SK-N-SH (cell line): ENCODE measurements around the gene DNTT. TPM values are rescaled to one million over a fixed set of nuclear protein-coding genes. Genes with fewer than 3 reads are reported as not detected.

Experiments
- CTCF ChIA-PET: fragments of 300-600, 350-600 bp; formaldehyde crosslinking; extraction: SDS; loops from one replicate; lab custom pipeline; 2021; lab: Yijun Ruan, JAX
- POLR2A ChIA-PET: fragments of 350-600 bp; sonication (Branson Sonifier 250); formaldehyde crosslinking; extraction: SDS; loops from one replicate; lab custom pipeline; 2020; ENCODE audit warnings: antibody characterized with exemption, inconsistent platforms; lab: Yijun Ruan, JAX
- DNase-seq: peaks from one replicate; pipeline ENCODE4 v3.0.0; 2012
- H2AFZ ChIP-seq: fragments of 200-600 bp; sonication (generic); 2 replicates; pipeline ENCODE4 v1.8.1; 2016; ENCODE audit warnings: antibody characterized with exemption, mild to moderate bottlenecking, low read depth
- H3F3A ChIP-seq: fragments of 200-600 bp; sonication (generic); replicated peaks from 2 replicates; pipeline ENCODE3; 2016; ENCODE audit warnings: antibody characterized with exemption, mild to moderate bottlenecking; ENCODE audit not compliant: insufficient read depth
- H3K27ac ChIP-seq, 2 experiments: fragments of 200-500 bp in 1 of 2; fragments of 200-600 bp in 1 of 2; sonication (Bioruptor generic) in 1 of 2; sonication (generic), shearing (Covaris generic) in 1 of 2; 2 replicates each; pipeline versions ENCODE4 v1.5.1 to v1.6.1; 2014 to 2016; ENCODE audit warnings: low read depth in 2 of 2, inconsistent platforms in 1 of 2, low read length in 1 of 2, mild to moderate bottlenecking in 1 of 2, mixed read lengths in 1 of 2
- H3K27me3 ChIP-seq: fragments of 200-600 bp; sonication (generic), shearing (Covaris generic); 2 replicates; pipeline ENCODE4 v1.6.1; 2016; ENCODE audit warnings: mixed run types; ENCODE audit not compliant: insufficient read depth
- H3K36me3 ChIP-seq, 2 experiments: fragments of 200-500 bp in 1 of 2; fragments of 200-600 bp in 1 of 2; sonication (Bioruptor generic) in 1 of 2; sonication (generic) in 1 of 2; replicated peaks in 1 of 2; 2 replicates each; pipeline versions ENCODE3 to v1.5.1; 2014 to 2016; ENCODE audit warnings: low read length in 1 of 2, mild to moderate bottlenecking in 1 of 2; ENCODE audit not compliant: insufficient read depth in 2 of 2, control insufficient read depth in 1 of 2
- H3K4me1 ChIP-seq, 2 experiments: fragments of 200-500 bp in 1 of 2; fragments of 200-600 bp in 1 of 2; sonication (Bioruptor generic) in 1 of 2; sonication (generic), shearing (Covaris generic) in 1 of 2; 2 replicates each; pipeline versions ENCODE4 v1.5.1 to v1.6.1; 2014 to 2016; ENCODE audit warnings: low read depth in 1 of 2, low read length in 1 of 2, mixed run types in 1 of 2; ENCODE audit not compliant: insufficient read depth in 2 of 2, control insufficient read depth in 1 of 2
- H3K4me2 ChIP-seq: fragments of 200-600 bp; sonication (generic), shearing (Covaris generic); 2 replicates; pipeline ENCODE4 v1.6.1; 2017; ENCODE audit warnings: mixed run types
- H3K4me3 ChIP-seq, 2 experiments: fragments of 200-500 bp in 1 of 2; fragments of 200-600 bp in 1 of 2; sonication (Bioruptor generic) in 1 of 2; sonication (generic), shearing (Covaris generic) in 1 of 2; 2 replicates each; pipeline versions ENCODE4 v1.5.1 to v1.8.1; 2014 to 2016; ENCODE audit warnings: low read depth in 2 of 2, inconsistent platforms in 1 of 2, low read length in 1 of 2, mild to moderate bottlenecking in 1 of 2, mixed read lengths in 1 of 2, moderate library complexity in 1 of 2
- H3K79me2 ChIP-seq: fragments of 200-600 bp; sonication (generic); 2 replicates; pipeline ENCODE4 v1.8.1; 2017; ENCODE audit warnings: mild to moderate bottlenecking; ENCODE audit not compliant: insufficient read depth
- H3K9ac ChIP-seq: fragments of 200-600 bp; sonication (generic); 2 replicates; pipeline ENCODE4 v1.6.1; 2017; ENCODE audit warnings: mixed run types
- H3K9me2 ChIP-seq: fragments of 200-600 bp; sonication (generic); 2 replicates; pipeline ENCODE4 v1.6.1; 2017; ENCODE audit warnings: mixed run types
- H3K9me3 ChIP-seq: fragments of 200-600 bp; sonication (generic); 2 replicates; pipeline ENCODE4 v1.6.1; 2017; ENCODE audit warnings: mixed run types, mild to moderate bottlenecking, moderate library complexity
- H4K20me1 ChIP-seq: fragments of 200-600 bp; sonication (generic); 2 replicates; pipeline ENCODE4 v1.6.1; 2017; ENCODE audit warnings: mild to moderate bottlenecking, mixed run types; ENCODE audit not compliant: insufficient read depth
- EP300 ChIP-seq, 2 experiments: IDR thresholded peaks; 2 replicates each; pipeline versions ENCODE4 v1.4.0 to v1.6.1; 2012; ENCODE audit warnings: borderline replicate concordance in 1 of 2, low read depth in 1 of 2, low read length in 1 of 2
- FOSL2 ChIP-seq: IDR thresholded peaks from 2 replicates; pipeline ENCODE4 v1.4.0; 2012; ENCODE audit warnings: low read depth, mild to moderate bottlenecking, moderate library complexity, borderline replicate concordance
- JUND ChIP-seq: IDR thresholded peaks from 2 replicates; pipeline ENCODE4 v1.4.0; 2012
- MEF2A ChIP-seq: IDR thresholded peaks from 2 replicates; pipeline ENCODE4 v1.4.0; 2012; ENCODE audit warnings: low read depth, borderline replicate concordance
- NFIC ChIP-seq: IDR thresholded peaks from 2 replicates; pipeline ENCODE4 v1.4.0; 2012; ENCODE audit warnings: borderline replicate concordance
- RXRA ChIP-seq: IDR thresholded peaks from 2 replicates; pipeline ENCODE4 v1.4.0; 2012; ENCODE audit warnings: low read depth, mild to moderate bottlenecking, borderline replicate concordance
- TAF1 ChIP-seq: IDR thresholded peaks from 2 replicates; pipeline ENCODE4 v1.6.1; 2012; ENCODE audit warnings: low read depth, mild to moderate bottlenecking, low read length, moderate library complexity, borderline replicate concordance
- TEAD4 ChIP-seq: IDR thresholded peaks from 2 replicates; pipeline ENCODE4 v1.4.0; 2012; ENCODE audit warnings: mild to moderate bottlenecking, borderline replicate concordance; ENCODE audit not compliant: insufficient read depth
- USF1 ChIP-seq: IDR thresholded peaks from 2 replicates; pipeline ENCODE4 v1.4.0; 2012; ENCODE audit warnings: low read depth, borderline replicate concordance
- WGBS: methylation state at CpG from one replicate; pipeline ENCODE4 v1.1.6; 2017; ENCODE audit warnings: low lambda C conversion rate; 5-methylcytosine and 5-hydroxymethylcytosine counted together
- polyA plus RNA-seq, 3 experiments: library from polyadenylated mRNA; depleted of rRNA; stranded (reverse); fragments of >200 nt; gene quantifications; 2 replicates each; pipeline ENCODE4 v1.2.3, GENCODE V29; 2012
- TF ChIP-seq, protein P1 (sequence below): IDR thresholded peaks from 2 replicates; pipeline ENCODE4 v1.6.1; 2012; ENCODE audit warnings: mild to moderate bottlenecking, low read depth, low read length, moderate library complexity
- TF ChIP-seq, protein P2 (sequence below): IDR thresholded peaks from 2 replicates; pipeline ENCODE4 v1.4.0; 2012; ENCODE audit warnings: low read depth

DNTT gene
- polyA plus RNA-seq, 1 of the 3 experiments (the other 2 are of a cell fraction) = not detected

DNA sequence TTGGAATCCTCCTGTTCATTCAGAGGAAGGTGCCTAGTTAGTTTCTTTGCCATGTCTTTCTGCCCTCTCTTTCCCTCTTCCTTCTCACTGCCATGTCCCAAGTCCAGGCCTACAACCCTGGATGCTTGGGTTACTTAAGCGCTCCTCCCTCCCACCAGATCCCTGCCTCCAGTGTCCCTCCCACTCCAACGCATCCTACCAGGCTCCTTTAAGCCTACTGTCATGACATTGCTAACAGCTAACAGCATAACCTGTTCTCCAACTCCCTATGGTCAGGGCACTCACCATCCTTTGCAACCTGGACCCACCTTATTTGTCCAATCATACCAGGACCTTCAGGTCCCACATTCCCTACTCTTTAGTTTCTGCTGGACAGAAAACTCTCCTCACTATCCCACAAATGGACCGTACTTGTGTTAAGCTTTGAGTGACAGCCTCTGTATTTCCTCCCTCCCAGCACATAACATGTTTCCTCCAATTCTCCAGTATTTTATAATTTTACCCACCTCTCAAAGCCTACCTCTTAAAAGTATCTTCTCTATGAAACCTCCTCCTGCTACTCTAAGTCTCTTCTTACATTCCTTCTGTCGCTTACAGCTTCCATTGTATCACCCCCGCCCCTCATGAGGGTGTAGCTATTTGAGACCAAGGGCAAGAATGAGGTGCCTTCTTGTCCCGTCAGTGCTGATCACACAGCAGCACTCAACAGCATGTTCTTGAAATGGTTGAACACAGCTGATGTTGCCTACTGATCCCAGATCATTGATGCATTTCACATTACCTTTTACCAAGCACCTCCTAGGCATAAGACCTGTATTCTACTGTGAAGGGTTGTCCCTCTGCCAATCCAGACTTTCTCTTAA is 34.6 kb upstream of the DNTT start:
- no peak overlapping the region for H3K9ac ChIP-seq
- no peak overlapping the region for H3K4me3 ChIP-seq
- H3K9me3 ChIP-seq = no peaks in the 10 kb centered on the region
- no peaks in the 10 kb centered on the region for H3K36me3 ChIP-seq
- TF ChIP-seq, protein P1, sequence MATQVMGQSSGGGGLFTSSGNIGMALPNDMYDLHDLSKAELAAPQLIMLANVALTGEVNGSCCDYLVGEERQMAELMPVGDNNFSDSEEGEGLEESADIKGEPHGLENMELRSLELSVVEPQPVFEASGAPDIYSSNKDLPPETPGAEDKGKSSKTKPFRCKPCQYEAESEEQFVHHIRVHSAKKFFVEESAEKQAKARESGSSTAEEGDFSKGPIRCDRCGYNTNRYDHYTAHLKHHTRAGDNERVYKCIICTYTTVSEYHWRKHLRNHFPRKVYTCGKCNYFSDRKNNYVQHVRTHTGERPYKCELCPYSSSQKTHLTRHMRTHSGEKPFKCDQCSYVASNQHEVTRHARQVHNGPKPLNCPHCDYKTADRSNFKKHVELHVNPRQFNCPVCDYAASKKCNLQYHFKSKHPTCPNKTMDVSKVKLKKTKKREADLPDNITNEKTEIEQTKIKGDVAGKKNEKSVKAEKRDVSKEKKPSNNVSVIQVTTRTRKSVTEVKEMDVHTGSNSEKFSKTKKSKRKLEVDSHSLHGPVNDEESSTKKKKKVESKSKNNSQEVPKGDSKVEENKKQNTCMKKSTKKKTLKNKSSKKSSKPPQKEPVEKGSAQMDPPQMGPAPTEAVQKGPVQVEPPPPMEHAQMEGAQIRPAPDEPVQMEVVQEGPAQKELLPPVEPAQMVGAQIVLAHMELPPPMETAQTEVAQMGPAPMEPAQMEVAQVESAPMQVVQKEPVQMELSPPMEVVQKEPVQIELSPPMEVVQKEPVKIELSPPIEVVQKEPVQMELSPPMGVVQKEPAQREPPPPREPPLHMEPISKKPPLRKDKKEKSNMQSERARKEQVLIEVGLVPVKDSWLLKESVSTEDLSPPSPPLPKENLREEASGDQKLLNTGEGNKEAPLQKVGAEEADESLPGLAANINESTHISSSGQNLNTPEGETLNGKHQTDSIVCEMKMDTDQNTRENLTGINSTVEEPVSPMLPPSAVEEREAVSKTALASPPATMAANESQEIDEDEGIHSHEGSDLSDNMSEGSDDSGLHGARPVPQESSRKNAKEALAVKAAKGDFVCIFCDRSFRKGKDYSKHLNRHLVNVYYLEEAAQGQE = no peak
- no peak for TF ChIP-seq MEF2A
- no peaks in the 10 kb centered on the region for H3K79me2 ChIP-seq
- H3K9me2 ChIP-seq = no peaks in the 10 kb centered on the region
- H3F3A ChIP-seq = no peaks in the 10 kb centered on the region
- CTCF ChIA-PET = interaction anchor here (0.6 to 4.2 kb wide), 3 partner anchors 24 to 576 kb away, joined by 3 to 18 read pairs (median 5); partner anchors contain the start of gene TCTN3
- POLR2A ChIA-PET = no interaction called here
- peaks cover 5% of the 10 kb centered on the region; the same call in 1 of the 2 replicates for H3K27me3 ChIP-seq
- no peak overlapping the region for H3K4me2 ChIP-seq
- H3K27ac ChIP-seq = no peak overlapping the region
- no peaks in the 10 kb centered on the region for H3K4me1 ChIP-seq
- H2AFZ ChIP-seq = no peak overlapping the region
- no peaks in the 10 kb centered on the region for H4K20me1 ChIP-seq
- no peak for DNase-seq
- WGBS = 27% methylated on average over 6 of the region's 6 CpGs

- Histone ChIP-seq H3K9me2 (no peaks in the 10 kb centered on the region), H4K20me1 (no peaks in the 10 kb centered on the region), H2AFZ (no peak overlapping the region), H3K27me3 (peaks cover 5% of the 10 kb centered on the region; the same call in 1 of the 2 replicates), H3K27ac (no peak overlapping the region), H3K9me3 (no peaks in the 10 kb centered on the region), H3K4me3 (no peak overlapping the region), H3K4me2 (no peak overlapping the region), H3K36me3 (no peaks in the 10 kb centered on the region), H3K9ac (no peak overlapping the region), H3K79me2 (no peaks in the 10 kb centered on the region), H3K4me1 (no peaks in the 10 kb centered on the region), H3F3A (no peaks in the 10 kb centered on the region)
- 62% methylated on average over 2 of the region's 2 CpGs for WGBS
- ChIA-PET CTCF (interaction anchor here (0.6 to 4.2 kb wide), 6 partner anchors 22 to 577 kb away, joined by 3 to 18 read pairs (median 3); partner anchors contain the start of gene TCTN3), POLR2A (no interaction called here)
- TF ChIP-seq JUND (no peak), FOSL2 (no peak), EP300 (IDR thresholded peaks at IDR 0.05; ENCODE audit: borderline replicate concordance in 1 of 2, low read depth in 1 of 2, low read length in 1 of 2) (no peak), USF1 (no peak), TAF1 (no peak), TEAD4 (no peak), NFIC (no peak), RXRA (no peak), MEF2A (no peak)
- TF ChIP-seq, protein P2, sequence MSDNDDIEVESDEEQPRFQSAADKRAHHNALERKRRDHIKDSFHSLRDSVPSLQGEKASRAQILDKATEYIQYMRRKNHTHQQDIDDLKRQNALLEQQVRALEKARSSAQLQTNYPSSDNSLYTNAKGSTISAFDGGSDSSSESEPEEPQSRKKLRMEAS = no peak
- DNase-seq = no peak
Measured at GRCh38 chr10:96270571-96270970, 33.7 kb upstream of the DNTT start.
